Activated CD4-positive, alpha-beta T cell treated with anti-CD3 and anti-CD28 coated beads, Interleukin-2, Interleukin-4, amounts not matched to agents 100 ng/mL and 50 ng/mL, durations not matched to agents 16 hours and 8 hours (primary cell): ENCODE data around the gene C1orf167.

Experiments used
- DNase-seq: peaks from one replicate; pipeline ENCODE4 v3.0.0-alpha.2; 2020; ENCODE audit warnings: low spot score

C1orf167 gene, protein sequence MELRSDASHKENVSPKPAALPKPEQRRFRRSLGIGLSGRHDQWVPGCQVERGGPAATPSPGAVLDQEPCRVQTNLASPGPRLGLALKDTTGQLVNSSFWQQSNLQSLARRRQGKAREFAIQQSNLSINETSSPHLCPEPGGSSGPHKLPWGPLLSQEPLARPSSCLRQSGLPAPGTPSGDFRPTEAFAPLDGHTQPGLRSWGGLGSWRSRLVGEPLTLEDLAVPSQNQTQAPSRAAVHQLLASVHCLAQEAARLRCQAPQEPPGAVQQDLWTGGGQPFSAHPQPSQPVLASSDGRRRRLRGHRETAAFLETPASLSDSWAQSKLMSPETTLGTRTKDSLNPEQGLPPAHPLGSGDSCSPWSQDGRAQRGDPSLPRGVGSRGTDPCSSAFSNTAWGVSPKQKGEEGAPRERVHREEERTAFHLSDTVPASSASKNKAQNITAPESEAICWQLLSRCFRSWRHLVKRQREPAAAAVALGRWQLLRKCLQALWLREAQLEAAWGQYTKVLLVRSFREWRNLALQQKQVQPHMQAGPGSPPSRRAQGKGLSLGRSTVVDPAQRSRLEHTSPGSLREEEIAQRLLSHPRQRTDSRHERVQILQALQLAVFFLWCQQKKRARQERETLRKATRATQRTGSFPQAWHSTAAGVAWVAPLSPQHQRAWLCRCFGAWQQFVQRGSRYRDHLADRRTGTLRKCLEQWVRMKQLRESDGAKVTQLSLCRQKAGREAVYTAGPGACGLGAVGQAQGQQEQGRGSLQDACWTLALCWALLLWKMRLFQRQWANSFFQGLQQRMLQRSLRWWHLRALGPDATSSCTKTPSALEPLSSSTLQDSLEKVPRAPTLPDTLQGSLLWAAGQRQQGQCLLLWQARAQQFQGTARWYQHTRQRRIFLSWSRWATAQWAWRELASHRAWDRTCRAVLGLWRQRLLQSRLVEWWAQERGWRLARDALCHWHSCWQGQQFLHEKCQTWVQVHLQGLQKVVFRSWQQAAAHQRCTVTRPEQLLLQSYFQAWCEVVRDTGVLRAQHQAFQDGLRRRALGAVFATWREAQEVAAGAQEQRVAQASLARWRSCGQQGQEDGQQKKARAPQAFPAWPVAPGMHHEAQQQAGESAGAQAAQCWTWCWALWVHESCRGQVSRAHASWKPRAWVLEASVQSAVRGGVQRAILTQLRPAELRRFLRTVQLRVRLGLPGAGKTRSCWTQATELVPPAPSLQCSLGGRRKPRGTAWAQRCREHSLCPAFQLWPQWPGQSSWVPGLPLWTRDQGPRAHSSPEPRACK (N-terminal part only)

DNA sequence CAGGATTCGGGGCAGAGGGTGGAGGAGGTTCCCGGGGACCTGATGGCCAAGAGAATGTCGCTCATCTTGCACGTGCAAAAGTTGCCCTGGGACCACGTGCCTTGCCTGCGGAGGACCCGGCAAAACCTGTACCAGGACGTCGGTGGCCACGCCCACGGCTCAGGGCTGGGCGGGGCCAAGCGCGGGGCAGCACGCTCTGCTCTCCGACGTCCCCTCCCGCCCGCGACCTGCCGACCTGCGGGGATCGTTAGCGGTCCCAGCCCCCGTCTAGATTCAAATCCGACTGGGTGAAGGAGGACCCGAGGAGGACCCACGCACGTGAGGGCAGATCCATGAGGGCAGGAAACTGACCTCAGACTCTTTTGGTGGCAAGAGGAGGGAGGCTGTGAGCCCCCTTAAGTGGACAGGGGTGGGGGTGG lies at the start of gene C1orf167:
TSS of gene C1orf167 (plus strand) at position 206 of the 419 bp plus-strand sequence. CDS start 2,208 bp downstream, outside the sequence.
- DNase-seq, result peak; percentile 7

DNA sequence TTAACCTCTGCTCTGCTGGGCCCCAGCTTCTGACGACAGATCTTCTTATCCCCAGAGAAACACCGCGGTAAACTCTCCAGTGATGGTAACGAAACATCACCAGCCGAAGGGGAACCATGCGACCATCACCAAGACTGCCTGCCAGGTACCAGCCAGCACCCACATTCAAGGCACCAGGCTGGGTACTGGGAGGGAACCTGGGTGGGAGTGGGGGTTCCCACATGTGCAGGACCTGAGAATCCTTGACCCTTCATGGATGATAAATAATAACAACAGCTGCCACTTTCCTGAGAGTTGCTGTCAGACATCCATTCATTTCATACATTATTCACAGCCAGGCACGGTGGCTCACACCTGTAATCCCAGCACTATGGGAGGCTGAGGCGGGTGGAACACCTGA lies 49.7 kb upstream of the C1orf167 start:
- DNase-seq, result no peak

DNA sequence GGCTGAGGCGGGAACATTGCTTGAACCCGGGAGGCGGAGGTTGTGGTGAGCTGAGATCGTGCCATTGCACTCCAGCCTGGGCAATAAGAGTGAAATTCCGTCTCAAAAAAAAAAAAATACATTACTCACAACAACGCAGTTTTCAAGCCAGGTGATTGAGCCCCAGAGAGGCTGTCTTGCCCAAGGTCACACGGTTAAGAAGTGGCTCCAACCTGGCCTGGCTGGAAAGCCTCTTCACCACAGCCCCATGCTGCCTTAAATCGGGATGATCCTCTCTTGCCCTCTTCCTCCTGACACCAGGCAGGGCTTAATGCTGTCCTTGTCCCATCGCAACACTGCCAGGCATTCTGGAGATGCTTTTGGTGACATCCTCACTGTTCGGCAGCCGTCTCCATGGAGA lies 48.9 kb upstream of the C1orf167 start:
- DNase-seq, result no peak

DNA sequence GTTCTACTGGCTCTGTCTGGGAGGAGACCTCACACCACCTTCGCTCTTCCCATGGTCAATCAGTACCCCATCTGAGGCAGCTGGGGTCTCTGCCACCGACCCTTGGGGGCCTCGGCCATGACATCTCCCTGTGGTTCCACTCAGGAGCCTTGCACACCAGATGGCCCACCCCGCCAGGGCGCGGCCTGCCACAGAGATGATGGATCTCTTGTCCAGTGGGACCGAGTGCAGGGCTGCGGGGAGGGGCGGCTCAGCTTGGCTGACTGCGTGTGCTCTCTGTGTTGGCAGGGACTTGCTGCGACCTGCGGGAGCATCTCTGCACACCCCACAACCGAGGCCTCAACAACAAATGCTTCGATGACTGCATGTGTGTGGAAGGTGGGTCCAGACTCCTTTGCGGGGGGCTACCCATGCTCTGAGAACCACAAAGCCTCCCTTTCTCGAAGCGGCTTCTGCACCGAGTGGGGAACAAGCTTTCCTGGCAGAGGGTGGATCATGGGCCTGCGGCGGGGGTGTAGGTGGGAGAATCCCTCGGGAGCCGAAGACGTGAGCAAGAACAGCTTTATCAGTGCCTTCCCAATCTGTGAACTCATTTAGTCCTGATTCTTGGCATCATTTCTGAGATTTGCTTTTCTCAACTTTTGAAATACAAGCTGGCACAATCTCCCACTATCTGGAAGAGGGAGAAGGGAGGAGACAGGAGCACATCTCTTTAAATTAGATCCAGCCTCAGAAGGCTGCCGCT lies 47.0 kb upstream of the C1orf167 start:
- no peak for DNase-seq

DNA sequence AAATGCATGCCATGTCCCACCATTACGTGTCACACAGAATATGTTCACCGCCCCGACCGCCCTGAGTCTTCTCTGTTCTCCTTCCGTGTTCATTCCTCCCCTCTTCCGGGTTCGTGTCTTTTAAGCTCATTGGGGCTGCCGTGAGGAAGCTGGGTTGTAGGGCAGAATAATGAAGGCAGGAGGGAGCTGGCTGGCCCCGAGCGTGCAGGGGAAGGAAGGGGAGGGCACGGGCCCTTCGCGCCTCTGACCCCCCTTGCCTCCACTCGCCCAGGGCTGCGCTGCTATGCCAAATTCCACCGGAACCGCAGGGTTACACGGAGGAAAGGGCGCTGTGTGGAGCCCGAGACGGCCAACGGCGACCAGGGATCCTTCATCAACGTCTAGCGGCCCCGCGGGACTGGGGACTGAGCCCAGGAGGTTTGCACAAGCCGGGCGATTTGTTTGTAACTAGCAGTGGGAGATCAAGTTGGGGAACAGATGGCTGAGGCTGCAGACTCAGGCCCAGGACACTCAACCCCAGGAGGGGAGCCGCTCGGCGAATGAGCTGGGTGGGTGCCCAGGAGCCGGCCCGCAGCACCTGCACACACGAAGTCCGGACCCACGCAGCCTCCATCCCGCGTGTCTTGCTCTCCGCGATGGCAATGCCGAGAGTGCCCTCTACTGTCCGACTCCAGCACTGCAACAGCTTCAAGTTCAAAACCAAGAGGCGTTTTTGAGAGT lies 42.5 kb upstream of the C1orf167 start:
- peak; percentile 83 for DNase-seq

DNA sequence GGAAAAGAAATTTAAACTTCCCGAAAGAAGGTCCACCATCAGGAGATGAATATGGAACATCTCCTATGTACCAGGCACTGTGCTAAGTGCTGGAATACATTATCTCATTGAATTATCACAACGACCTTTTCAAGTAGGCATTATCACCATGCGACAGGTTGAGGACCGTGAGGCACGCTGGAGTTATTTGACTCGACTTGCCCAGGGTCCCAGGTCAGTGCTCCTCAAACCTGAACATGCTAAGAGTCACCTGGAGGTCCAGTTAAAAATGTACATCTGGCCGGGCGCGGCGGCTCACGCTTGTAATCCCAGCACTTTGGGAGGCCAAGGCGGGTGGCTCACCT lies 42.0 kb upstream of the C1orf167 start:
- DNase-seq, result no peak

DNA sequence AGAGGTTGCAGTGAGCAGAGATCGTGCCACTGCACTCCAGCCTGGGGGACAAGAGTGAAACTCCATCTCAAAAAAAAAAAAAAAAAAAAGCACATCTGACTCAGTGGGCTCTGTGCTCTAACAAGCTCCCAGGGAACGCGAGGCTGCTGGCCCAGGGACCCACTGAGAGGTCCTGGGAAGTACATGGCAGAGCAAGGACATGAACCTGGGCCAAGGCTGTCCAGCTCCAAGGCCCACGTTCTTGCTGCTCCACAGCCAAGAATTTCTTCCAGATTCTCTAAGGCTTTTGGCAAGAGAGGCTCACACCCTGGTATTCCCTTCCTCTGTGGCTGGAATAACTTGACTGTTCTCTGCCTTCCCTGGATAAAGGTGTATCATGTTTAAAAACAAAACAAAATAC lies 41.5 kb upstream of the C1orf167 start:
- DNase-seq, result no peak

DNA sequence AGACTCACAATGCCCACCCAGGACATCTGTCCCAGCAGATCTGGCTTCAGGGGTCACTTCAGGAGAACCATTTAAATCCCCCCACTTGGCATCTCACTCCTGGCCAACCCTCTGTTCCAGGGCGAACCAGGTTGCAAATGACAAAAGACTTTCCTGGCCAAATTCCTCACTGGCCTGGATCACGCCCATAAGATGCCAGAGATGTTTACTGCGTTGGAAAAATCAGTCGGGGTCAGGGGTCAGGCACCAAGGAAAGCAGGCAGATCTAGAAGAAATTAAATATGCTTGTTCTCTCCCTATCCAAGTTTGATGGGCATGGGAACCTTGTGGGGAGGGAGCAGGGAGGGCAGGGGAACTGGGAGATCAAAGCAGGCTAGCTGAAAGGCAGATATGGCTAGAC lies 40.7 kb upstream of the C1orf167 start:
- DNase-seq, result no peak

DNA sequence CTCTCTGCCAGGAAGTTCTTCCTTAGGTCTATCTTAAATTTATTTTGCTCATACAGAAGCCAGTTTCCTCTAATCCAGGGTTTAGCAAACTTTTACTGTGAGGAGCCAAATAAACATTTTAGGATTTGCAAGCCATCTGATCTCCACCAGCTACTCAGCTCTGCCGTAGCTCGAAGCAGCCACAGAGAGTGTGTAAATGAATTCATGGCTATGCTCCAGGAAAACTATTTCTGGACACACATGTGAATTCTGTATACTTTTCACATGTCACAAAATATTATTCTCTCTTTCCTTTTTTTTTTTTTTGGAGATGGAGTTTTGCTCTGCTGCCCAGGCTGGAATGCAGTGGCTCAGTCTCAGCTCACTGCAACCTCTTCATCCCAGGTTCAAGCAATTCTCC lies 39.5 kb upstream of the C1orf167 start:
- no peak for DNase-seq

DNA sequence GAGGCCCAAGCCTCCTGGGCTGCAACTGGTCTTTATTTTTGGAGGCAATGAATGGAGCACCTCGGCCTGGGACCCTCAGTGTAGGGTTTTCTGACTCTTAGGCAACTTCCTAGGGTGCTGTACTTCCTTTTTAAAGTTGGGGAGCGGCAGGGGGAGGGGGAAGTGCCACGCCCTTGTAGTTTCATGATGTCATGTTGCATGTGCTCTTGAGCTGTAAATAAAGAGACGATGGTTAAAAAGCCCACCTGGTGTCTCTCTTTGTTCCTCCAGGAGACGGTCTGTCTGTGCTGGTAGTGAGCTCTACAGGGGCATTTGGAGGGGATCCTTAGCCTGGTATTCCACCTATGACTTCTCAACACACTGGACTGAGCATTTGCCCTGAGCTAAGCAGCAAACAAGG lies 36.4 kb upstream of the C1orf167 start:
- no peak for DNase-seq

DNA sequence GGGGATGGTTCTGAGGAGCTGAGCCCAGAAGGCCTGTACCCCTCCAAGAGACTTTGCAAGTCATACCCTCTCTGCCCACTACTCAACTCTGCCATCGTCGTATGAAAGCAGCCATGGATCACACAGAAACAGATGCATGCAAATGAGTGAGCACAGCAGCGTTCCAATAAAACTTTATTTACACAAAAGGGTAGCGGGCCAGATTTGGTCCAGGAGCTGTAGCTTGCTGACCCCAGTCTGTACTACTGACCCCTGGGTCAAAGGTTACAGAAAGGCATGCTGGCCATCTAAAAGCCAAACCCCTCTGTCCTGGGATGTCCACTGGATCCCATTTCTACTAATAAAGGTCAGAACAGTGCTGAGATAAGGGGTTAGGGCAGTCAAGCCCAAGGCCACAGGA lies 34.9 kb upstream of the C1orf167 start:
- DNase-seq, result no peak

DNA sequence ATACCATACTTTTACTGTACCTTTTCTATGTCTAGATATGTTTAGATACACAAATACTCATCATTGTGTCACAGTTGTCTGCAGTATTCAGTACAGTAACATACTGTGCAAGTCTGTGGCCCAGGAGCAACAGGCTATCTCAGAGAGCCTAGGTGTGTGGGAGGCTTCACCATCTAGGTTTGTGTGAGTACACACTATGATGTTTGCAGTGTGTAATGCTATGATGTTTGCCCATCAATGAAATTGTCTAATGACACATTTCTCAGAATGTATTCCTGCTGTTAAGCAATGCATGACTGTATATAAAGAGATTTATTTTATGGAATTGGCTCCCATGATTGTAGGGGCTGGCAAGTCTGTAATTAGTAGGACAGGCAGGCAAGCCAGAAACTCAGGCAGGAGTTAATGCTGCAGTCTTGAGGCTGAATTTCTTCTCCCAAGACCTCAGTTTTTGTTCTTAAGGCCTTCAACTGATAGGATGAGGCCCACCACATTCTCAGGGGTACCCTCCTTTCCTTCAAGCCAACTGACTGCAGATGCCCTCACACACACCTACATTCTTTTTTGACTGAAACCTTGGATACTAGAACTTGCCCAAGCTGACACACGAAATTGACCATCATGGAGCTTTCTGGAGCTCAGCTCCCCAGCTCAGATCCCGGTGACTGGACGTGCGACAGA lies 33.7 kb upstream of the C1orf167 start:
- DNase-seq, result no peak

DNA sequence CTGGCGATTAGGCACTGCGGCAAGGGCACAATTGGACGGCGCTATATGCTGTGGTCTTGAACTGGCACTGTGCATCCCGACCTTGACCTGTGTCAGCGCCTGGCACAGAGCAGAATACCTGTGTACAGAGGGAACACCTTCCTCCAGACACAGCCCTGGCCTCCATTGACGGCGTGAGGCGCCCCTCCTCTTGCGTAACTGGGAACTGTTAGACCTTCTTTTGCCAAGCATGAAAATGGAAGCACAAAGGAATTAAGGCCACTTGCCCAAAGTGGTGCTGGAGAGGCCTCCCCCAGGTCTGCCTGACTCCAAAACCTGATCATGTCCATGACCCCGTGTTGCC lies 32.9 kb upstream of the C1orf167 start:
- no peak for DNase-seq

DNA sequence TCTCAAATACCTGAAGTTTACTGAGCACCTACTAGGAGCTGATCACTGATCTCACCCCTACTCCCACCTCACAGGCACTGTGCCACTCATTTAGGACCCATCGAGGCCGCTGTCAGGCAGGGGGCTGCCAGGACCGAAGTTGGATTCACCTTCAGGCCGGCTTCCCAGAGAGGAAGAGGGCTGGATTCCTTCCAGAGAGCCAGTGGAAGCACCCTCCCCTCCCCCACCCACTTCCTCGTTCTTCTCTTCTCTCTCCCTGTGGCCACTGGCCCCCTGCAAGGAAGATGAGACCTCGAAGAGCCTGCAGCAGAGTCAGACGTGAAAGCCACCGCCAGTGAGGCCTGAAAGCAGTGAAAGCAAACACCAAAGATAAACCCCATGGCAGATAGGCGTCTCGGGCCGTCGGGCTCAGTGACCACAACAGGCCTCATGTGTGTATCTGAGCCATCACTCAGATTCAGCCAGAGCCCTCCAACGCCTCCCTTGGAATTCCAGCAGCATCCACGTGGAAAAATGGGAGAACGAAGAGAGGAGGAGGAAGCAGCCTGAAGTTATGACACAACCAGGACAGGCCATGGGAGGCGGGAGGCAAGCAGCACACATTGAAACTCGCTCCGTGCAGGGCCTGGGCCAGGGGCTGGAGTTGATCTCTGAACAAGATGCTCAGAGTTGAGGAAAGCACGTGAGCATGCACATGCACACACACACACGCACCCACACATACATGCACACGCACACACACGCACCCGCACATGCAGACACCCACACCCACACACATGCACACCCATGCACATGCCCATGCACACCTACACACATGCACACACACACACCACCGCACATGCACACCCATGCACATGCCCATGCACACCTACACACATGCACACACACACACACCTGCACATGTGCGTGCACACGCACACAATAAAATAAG lies 32.2 kb upstream of the C1orf167 start:
- no peak for DNase-seq

DNA sequence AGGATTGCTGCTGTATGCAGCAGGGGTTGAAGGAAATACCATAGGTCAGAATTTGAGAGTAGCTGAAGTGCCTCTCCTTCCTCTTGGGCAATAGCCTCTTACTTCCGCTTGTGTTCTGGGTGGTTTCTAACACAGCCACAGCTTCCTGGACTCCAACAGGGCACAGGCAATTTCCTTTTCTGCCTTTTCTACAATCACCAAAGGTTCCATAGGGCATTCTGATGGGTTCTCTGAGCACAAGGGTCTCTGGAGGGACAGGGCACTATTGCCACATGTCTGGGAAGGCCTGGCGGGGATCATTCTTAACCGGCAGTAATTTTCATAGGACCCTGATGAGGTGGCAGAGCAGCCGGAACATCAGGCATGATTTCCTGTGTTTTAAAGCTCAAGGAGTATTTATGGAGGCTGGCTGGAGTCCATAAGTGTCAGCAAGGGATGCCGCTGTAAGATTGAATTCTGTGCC lies 31.5 kb upstream of the C1orf167 start:
- peak; percentile 79 for DNase-seq

DNA sequence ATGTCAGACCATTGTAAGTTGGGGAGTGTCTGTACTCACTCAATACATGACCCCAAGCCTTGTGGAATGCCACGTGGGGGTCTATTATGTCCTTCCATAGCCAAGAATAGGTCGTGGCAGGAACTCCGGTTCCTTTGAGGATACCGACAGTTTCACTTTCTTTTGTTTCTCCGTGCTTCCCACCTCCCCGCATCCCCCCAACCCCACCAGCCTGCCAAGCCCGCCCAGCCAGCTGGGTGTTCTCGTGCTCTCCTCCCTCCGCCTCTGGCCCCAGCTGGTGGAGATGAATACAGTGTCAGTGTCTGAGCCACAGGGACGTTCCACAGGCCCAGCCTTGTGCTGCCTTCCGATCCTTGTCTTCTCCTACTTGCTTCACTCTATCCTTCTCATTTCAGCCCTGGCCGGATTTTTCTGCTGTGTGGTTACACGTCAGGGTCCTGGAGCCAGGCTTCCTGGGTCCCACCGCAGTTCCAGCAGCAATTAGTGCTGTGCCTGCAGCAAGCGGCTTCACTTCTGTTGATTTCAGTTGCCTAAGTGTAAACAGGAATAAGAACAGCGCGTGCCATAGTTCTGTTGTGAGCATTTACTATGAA lies 30.2 kb upstream of the C1orf167 start:
- DNase-seq, result no peak

DNA sequence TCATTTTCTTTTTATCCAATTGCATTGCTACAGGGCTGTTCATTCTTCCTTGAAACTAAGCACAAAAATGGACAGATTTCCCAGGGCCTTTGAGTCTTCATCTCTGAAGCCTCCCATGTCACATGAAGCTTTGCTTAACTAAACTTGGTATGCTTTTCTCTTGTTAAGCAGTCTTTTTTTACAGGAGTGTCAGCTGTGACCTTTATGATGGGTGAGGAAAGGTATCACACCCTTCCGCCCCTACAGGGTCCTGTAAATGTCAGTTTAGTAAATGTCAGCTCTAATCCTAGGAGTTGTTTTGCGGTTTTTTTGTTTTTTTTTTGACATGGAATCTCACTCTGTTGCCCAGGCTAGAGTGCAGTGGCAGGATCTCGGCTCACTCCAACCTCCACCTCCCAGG lies 28.7 kb upstream of the C1orf167 start:
- DNase-seq, result no peak

DNA sequence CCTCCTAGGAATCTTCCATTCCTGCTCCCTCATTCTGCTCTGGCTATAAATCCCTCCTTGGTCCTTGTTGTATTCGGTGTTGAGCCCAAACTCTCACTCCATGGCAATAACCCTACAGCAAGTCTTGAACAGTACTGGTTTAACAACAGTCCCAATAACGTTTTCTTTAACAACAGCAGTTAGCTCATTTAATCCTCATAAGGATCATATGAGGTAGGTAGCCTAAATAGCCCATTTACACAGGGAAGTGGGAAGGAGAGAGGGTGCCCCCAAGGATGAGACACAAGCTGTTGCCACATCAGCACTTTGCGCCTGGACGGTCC lies 26.5 kb upstream of the C1orf167 start:
- DNase-seq, result no peak
